Loucy (cell line): ENCODE measurements around the gene MPRIP.

ENCODE experiments used
- H2AFZ ChIP-seq: fragments of 200-600 bp; sonication (generic); 2 replicates; pipeline ENCODE4 v1.6.0; 2016; ENCODE audit warnings: antibody characterized with exemption, mild to moderate bottlenecking, low read length, moderate library complexity
- H3F3A ChIP-seq: fragments of 200-600 bp; 2 replicates; pipeline ENCODE4 v1.6.0; 2016; ENCODE audit warnings: antibody characterized with exemption, low read depth, mild to moderate bottlenecking
- H3K27me3 ChIP-seq: fragments of 200-600 bp; sonication (generic); 2 replicates; pipeline ENCODE4 v1.6.1; 2014; ENCODE audit warnings: low read length, mild to moderate bottlenecking; ENCODE audit not compliant: insufficient read depth, poor library complexity, severe bottlenecking
- H3K36me3 ChIP-seq: fragments of 200-600 bp; sonication (generic); 2 replicates; pipeline ENCODE4 v1.6.1; 2016; ENCODE audit warnings: low read length; ENCODE audit not compliant: insufficient read depth
- H3K4me1 ChIP-seq: fragments of 200-600 bp; sonication (generic); 2 replicates; pipeline ENCODE4 v1.5.1; 2014; ENCODE audit warnings: low read length, mild to moderate bottlenecking; ENCODE audit not compliant: insufficient read depth, poor library complexity, severe bottlenecking
- H3K4me2 ChIP-seq: fragments of 200-600 bp; sonication (generic); 2 replicates; pipeline ENCODE4 v1.6.0; 2014; ENCODE audit warnings: antibody characterized with exemption, low read length, low read depth, mild to moderate bottlenecking; ENCODE audit not compliant: poor library complexity, severe bottlenecking
- H3K4me3 ChIP-seq: fragments of 200-600 bp; sonication (generic); 2 replicates; pipeline ENCODE4 v1.5.1; 2014; ENCODE audit warnings: low read length, mild to moderate bottlenecking, mixed read lengths; ENCODE audit not compliant: poor library complexity, severe bottlenecking
- H3K79me2 ChIP-seq: fragments of 200-600 bp; sonication (generic); 2 replicates; pipeline ENCODE4 v1.6.1; 2014; ENCODE audit warnings: low read length; ENCODE audit not compliant: insufficient read depth
- H3K9ac ChIP-seq: fragments of 200-600 bp; sonication (generic); 2 replicates; pipeline ENCODE4 v1.6.0; 2014; ENCODE audit warnings: mild to moderate bottlenecking, low read depth, low read length, moderate library complexity; ENCODE audit not compliant: poor library complexity, severe bottlenecking
- H3K9me2 ChIP-seq: fragments of 200-600 bp; sonication (generic); replicated peaks from 2 replicates; pipeline ENCODE4 v1.6.1; 2016; ENCODE audit warnings: low read depth, low read length, mixed read lengths
- H3K9me3 ChIP-seq: fragments of 200-600 bp; sonication (generic); 2 replicates; pipeline ENCODE4 v1.6.1; 2014; ENCODE audit warnings: mild to moderate bottlenecking, antibody characterized with exemption, low read length, low read depth; ENCODE audit not compliant: insufficient read depth
- H4K20me1 ChIP-seq: fragments of 200-600 bp; sonication (generic); 2 replicates; pipeline ENCODE4 v1.6.0; 2014; ENCODE audit warnings: antibody characterized with exemption, low read length, mild to moderate bottlenecking; ENCODE audit not compliant: insufficient read depth, poor library complexity, severe bottlenecking
- EZH2phosphoT487 ChIP-seq: fragments of 200-600 bp; IDR thresholded peaks from 2 replicates; pipeline ENCODE4 v1.6.1; 2018; ENCODE audit warnings: antibody characterized with exemption, mild to moderate bottlenecking, moderate library complexity, borderline replicate concordance
- TF ChIP-seq, protein P1 (sequence below): fragments of 200-600 bp; sonication (generic); conservative IDR thresholded peaks from 2 replicates; pipeline ENCODE4 v1.5.1; 2014; ENCODE audit warnings: mild to moderate bottlenecking, antibody characterized with exemption, low read length

Gene MPRIP

DNA sequence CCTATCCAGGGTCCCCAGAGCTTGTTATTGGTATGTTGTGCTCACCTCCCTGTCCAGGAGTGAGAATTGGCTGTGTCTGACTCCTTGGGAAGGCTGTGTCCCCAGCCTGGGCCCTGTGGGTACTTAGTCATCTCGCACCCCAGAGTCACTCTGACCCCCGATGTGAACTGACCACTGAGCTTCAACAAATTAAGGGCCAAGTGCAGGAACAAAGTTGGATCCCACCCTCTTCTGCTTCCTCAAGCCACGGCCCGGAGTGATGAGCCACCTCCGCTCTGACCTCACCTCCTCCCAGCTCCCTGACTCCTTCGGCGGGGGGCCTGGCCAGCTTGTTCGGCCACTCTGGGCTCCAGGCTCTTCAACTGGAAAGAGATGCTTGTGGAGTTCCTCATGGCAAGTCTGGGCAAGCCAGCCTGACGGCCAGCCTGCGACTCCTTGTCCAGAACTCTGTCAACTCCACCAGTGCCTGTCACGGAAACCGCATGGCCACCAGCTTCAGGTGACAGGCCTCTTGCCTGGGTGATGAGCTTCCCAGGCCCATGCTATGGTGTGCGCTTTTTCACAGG, 22.3 kb upstream of the MPRIP start:
- no peaks in the 10 kb centered on the region for H3K9me2 ChIP-seq
- H3K36me3 ChIP-seq, result no peaks in the 10 kb centered on the region
- no peaks in the 10 kb centered on the region for H3K79me2 ChIP-seq
- no peaks in the 10 kb centered on the region for H4K20me1 ChIP-seq
- H3K9ac ChIP-seq, result no peak overlapping the region
- no peak overlapping the region for H3K4me3 ChIP-seq
- no peak overlapping the region for H2AFZ ChIP-seq
- no peaks in the 10 kb centered on the region for H3K9me3 ChIP-seq
- no peaks in the 10 kb centered on the region for H3F3A ChIP-seq
- H3K27me3 ChIP-seq, result no peaks in the 10 kb centered on the region
- no peak for TF ChIP-seq EZH2phosphoT487
- TF ChIP-seq, protein P1, sequence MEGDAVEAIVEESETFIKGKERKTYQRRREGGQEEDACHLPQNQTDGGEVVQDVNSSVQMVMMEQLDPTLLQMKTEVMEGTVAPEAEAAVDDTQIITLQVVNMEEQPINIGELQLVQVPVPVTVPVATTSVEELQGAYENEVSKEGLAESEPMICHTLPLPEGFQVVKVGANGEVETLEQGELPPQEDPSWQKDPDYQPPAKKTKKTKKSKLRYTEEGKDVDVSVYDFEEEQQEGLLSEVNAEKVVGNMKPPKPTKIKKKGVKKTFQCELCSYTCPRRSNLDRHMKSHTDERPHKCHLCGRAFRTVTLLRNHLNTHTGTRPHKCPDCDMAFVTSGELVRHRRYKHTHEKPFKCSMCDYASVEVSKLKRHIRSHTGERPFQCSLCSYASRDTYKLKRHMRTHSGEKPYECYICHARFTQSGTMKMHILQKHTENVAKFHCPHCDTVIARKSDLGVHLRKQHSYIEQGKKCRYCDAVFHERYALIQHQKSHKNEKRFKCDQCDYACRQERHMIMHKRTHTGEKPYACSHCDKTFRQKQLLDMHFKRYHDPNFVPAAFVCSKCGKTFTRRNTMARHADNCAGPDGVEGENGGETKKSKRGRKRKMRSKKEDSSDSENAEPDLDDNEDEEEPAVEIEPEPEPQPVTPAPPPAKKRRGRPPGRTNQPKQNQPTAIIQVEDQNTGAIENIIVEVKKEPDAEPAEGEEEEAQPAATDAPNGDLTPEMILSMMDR, result no peak
- peaks cover 24% of the 10 kb centered on the region for H3K4me1 ChIP-seq
- no peak overlapping the region for H3K4me2 ChIP-seq

DNA sequence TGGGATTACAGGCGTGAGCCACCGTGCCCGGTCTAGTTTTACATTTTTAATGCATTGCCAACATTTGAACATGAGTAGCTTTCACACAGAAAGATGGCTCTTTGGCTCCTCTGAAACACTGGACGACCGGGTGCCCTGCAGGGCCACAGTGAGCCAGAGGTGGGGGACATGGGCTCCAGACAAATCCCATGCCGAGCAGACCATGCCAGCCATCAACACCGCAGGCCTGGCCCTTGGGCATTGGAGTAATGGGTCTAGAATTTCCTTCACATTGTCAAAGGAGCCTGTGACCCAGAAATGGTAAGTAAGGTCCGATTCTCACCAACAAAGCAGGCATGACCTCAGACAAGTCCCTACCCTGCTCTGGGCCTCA, 21.4 kb upstream of the MPRIP start:
- no peak overlapping the region for H3K4me2 ChIP-seq
- H3K9me2 ChIP-seq, result no peaks in the 10 kb centered on the region
- H3K36me3 ChIP-seq, result no peaks in the 10 kb centered on the region
- no peak overlapping the region for H3K9ac ChIP-seq
- H3K4me1 ChIP-seq, result peaks cover 24% of the 10 kb centered on the region
- no peaks in the 10 kb centered on the region for H3F3A ChIP-seq
- TF ChIP-seq, protein P1, result no peak
- no peak for TF ChIP-seq EZH2phosphoT487
- H4K20me1 ChIP-seq, result no peaks in the 10 kb centered on the region
- H3K9me3 ChIP-seq, result no peaks in the 10 kb centered on the region
- no peaks in the 10 kb centered on the region for H3K27me3 ChIP-seq
- no peak overlapping the region for H3K4me3 ChIP-seq
- no peaks in the 10 kb centered on the region for H3K79me2 ChIP-seq
- no peak overlapping the region for H2AFZ ChIP-seq

DNA sequence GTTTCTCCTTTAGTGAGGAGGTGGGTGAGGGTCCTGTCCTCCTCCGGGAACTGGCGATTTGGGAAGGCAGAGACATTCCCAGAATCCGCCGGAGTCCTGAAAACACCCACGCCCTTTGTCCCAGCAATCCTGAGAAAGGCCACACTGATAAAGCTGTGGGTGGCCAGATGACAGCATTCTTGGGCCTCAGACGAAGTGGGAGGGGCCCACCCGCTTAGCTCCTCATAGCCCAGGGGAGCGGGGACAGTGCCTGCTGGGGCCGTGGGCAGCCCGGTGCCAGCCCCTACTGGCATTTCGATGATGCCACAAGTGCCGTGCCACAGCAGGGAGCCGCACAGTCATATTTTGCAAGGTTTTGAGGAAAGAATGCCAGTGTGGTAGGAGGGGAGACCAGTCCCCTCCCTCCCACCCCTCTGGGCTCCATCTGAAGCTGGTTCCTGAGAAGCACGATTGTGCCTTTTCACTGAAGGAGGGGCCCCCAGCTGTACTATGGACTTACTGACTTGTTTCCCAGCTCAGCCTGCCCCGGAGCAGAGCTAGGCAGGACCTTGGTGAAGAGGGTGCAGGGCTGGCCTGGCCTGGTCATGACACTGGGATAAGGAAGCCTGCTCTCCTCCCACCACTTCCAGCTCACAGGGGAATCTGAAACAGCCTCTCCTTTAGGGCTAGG, 20.9 kb upstream of the MPRIP start:
- Histone ChIP-seq H3K4me2 (no peak overlapping the region), H4K20me1 (no peaks in the 10 kb centered on the region), H3K4me1 (peaks cover 22% of the 10 kb centered on the region), H3K9me2 (no peaks in the 10 kb centered on the region), H3K4me3 (no peak overlapping the region), H3F3A (no peaks in the 10 kb centered on the region), H2AFZ (no peak overlapping the region), H3K9me3 (no peaks in the 10 kb centered on the region), H3K9ac (no peak overlapping the region), H3K79me2 (no peaks in the 10 kb centered on the region), H3K27me3 (no peaks in the 10 kb centered on the region), H3K36me3 (no peaks in the 10 kb centered on the region)
- TF ChIP-seq, protein P1, result no peak
